ENCODE results near the gene AP1M1.

AP1M1 gene

DNA sequence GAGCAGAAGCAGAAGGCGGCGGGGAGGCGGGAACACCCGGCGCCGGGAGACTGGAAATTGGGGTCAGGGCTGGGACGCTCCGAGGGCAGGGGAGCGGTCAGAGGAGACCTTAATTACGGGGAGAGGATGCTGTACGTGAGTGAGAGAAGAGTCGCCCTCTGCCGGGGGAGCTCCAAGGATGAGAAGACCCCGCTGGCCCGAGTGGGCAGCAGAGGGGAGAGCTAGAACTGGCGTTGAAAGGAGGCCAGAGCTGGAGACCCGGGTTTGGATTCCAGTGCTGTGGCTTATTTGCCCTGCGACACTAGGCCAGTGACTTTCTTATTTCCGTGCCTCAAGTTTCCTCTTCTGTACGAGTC is 12.0 kb upstream of the AP1M1 start:
- no peak for DNase-seq

- no peak for DNase-seq
Observed at GRCh38 chr19:16188521-16188920, 9.2 kb upstream of the AP1M1 start.

GRCh38 chr19:16190198-16190597 is 7.5 kb upstream of the AP1M1 start:
- no peak for DNase-seq

GRCh38 chr19:16190736-16191135 is 7.0 kb upstream of the AP1M1 start:
- DNase-seq = no peak

DNA sequence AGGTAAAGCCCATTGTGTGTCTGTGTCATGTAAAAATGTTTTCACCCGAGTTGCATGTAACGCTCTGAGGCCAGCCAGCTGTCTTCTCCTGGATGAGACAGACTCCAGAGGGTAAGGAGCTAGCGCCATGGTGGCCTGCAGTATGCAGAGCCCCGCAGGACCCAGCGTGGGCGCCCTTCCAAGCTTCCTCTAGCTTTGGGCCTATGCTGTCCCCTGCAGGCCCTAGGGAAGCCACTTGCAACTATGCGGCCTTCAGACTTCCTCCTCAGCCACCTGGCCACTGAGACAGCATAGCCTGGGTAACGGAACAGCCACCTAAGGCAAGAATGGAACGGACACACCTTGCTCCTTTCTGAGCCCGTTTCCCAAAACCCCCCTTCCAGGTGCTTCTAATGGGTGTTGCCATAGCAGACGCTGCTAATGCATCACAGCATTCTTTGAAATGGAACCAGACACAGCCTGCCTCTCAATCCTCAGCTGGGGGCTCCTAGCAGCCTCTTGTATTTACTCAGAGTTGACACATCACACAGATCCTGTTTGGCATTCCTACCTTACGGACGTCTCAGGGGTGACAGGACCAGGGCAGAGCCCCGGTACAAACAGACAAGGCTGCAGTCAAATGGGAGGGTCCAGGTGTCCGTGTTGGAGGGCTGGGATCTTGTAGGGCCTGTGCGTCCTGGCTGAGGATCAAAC is 6.3 kb upstream of the AP1M1 start:
- DNase-seq = no peak

DNA sequence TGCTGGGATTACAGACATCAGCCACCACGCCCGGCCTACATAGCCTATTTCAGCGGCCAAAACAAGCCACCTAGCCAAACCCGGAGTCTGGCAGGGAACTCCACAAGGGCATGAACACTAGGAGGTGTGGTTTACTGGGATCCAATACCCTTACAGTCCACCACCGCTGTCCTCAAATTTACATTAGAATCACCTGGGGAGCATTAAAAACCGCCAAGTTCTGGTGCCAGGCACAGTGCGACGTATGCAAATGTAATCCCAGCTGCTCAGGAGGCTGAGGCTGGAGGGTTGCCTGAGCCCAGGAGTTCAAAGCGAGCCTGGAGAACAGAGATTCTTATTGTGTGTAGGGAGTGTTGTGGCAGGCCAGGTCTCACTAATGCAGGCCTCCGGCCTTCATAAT is 4.2 kb upstream of the AP1M1 start:
- DNase-seq = no peak

DNA sequence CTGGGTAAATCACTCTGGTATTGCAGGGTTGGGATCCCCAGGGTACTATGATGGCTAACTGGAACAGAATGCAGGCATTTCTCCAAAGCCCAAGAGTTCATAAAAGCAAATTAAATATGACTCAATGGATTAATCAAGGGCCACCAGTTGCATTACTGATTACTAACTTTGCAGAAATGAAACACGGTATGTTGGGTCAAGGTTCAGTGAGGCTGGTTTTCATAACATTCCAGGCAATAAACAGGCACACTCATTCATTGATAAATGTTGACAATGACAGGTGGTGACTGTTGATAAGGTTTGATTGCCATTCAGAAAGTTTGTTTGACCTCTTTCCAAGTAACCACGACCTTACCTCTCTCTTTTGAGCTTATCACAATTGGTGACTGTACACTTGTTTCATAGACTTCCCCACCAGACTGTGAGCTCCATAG is 506 bp upstream of the AP1M1 start:
- DNase-seq = no peak

DNA sequence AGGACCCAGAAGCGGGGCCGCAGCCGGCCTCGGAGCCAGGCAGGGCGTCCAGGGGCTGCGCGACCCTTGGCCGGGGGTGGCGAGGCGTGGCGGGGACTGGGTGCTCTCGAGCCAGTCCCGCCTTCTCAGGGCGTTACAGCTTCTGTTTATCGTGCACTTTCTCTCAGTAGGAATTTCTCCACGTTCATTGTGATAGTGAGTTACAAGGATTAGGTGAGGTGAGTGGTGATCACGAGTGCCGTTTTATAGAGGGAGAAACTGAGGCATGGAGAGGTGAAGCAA is 600 bp downstream of the AP1M1 start:
- DNase-seq = no peak

- no peak for DNase-seq
Observed at GRCh38 chr19:16199275-16199932, 1.7 kb downstream of the AP1M1 start.

DNA sequence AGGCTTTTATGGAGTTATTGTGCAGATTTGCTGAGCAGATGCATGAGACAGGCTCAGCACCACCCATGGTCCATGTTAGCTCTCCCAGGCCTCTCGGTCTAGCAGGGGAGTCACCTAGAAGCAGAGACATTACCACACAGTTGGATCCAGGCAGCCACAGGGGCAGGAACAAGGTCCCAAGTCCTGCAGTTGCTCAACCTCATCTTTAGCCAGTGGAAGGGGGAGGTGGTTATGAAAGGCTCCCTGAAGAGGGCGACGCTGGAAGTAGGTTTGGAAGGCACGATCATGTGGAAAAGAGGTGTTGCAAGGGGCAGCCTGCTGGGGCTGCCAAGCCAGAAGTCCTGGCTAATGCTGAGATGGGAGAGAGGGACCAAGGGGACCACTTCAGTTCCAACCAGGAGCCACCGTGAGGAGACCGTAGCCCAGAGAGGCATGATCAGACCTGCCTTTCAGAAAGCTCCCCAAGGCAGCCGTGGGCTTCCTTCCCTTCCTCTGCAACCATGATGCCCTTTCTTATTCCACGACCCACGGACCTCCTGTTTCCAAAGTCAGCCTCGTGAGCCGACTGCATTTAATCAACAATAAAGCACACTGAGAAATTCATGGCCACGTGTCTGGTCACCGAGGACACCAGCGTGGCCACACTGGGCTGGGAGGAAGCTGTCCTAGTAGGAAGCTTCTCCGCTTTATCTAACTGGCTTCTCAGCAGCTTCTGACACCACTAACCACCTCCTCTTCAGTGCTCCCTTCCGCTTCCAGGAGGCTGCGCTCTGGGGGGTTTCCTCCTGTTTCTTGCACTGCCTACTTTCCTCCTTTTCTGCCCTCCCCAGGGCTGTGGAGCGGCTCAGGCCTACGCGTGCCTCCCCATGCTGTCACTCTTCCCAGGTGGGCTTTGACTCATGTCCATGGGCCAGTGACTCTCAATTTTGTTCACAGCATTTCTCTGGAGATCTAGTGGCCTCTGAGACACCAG is 2.6 kb downstream of the AP1M1 start:
- no peak for DNase-seq

DNA sequence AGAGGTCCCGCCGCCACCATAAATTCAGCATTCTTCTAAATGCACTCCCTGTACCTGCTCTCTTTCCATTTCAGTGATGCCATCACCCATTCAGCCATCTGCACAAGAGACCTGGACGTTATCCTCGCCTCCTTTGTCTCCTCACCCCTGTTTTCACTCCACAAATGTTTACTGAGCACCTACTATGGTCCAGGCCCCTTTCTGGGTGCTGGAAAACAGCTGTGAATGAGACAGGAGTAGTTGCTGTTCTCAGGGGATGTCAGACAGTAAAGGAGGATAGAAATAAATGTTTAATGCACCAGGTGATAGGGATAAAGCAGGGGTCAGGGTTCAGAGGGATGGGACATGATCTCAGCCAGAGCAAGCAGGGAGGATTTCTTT is 3.3 kb downstream of the AP1M1 start:
- DNase-seq = no peak

- DNase-seq = no peak
Observed at GRCh38 chr19:16202320-16203255, 4.9 kb downstream of the AP1M1 start.

DNA sequence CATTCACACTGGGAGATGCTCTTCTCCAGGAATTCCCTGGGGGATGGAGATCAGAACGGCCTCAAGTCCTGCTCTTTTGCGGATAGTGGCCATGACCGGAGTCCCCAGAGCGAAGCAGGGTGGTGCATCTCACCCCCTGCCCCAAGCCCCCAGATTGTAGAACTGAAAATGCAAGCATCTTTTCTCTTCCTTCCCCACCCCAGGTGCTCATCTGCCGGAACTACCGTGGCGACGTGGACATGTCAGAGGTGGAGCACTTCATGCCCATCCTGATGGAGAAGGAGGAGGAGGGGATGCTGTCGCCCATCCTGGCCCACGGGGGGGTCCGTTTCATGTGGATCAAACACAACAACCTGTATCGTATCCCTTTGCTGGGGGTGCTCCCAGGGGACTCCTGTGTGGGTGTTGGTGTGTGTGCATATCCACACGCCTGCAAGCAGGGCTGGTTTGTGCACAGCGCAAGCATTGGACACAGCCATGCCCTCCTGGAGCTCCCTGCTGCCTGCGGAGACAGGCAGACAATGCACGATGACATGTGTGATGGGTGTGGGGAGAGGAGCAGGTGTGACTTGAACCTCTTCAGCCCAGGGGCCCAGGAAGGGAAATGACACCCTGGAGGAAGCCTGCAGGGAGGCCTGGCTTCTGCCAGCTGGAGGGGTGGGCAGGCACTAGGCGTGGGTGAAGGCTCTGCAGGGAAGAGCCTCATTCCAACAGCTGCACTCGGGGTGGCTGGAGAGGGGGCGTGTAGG is 5.7 kb downstream of the AP1M1 start:
- no peak for DNase-seq

- no peak for DNase-seq
Observed at GRCh38 chr19:16204005-16204294, 6.2 kb downstream of the AP1M1 start.

DNA sequence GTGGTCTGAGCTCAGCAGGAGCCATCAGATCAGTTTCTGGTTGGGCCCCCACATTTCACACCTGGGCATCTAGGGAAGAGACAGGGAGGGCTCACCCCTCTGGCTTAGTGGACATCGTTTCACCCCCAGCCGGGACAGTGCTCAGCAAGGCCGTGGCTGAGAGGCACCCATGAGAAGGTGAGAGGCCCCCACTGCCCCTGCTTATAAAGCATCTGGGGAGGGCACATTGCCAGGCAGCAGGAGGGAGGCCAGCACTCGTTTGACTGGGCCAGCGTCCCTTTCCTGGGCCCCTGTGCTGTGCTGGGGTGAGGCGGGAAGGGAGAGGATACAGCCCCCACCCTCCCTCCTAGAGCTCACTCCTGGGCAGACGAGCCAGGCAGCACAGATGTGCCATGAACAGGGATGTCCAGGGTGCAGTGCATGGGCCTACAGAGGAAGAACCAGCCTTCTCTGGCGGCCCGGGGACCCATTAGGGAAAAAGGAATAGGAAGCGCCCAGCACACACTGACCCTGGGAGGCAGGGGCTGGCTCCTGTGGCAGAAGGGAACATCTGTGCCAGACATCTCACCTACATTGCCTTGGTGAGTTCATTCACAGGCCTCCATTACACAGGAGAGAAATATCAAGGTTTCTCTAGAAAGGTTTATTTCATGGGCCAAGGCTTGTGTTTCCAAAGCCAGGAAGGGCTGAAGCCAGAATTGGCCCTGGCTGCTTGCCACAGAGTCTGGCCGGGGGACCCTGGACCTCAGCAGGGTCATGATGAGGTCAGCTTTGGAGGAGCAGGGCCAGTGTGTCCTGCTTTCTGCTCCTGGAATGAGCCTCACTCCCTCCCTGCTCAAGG is 7.7 kb downstream of the AP1M1 start:
- no peak for DNase-seq

- DNase-seq = no peak
Observed at GRCh38 chr19:16206046-16206605, 8.4 kb downstream of the AP1M1 start.

GRCh38 chr19:16206637-16207036 is 8.9 kb downstream of the AP1M1 start:
- no peak for DNase-seq

- no peak for DNase-seq
Observed at GRCh38 chr19:16207063-16207462, 9.4 kb downstream of the AP1M1 start.

- no peak for DNase-seq
Observed at GRCh38 chr19:16207490-16208025, 9.8 kb downstream of the AP1M1 start.

DNA sequence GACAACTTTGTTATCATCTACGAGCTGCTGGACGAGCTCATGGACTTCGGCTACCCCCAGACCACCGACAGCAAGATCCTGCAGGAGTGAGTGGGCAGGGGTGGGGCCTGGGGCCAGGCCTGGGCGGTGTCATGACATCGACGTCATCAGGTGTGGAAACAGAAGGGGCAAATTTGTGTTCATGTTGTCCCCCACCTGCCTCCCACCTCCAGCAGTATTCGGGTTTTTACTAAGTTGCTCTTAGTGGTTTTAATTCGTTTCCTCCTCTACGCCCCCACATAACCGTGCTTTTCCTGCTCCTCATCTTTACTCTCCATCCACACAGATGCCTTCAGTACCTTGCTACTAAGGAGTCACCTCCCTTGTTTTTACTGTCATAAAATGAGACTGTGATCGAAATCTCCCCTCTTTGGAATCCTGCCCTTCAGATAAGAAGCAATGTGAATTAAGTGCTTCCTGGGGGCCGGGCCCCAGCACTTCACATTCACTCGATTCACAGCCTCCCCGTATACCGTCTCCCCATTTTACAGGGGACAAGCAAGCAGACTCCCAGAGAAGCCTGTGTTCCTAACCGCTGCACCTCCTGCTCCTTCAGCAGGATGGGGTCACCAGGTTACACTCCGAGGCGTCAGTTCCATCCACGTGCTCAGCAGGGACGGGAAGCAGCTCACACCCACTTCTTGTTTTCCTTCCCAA is 10.5 kb downstream of the AP1M1 start:
- DNase-seq = no peak

Data from NCI-H510A (cell line).